Activated B cell treated with CpG ODN at 0.5 μM for 24 hours (primary cell): ENCODE results near the gene TMEM26. TPM values are rescaled to one million over a fixed set of nuclear protein-coding genes. Genes with fewer than 3 reads are reported as not detected.

Experiments used
- ATAC-seq: fragments of 200-7000 bp; cut with Tn5 transposase; one replicate; pipeline ENCODE4 v1.10.0; 2021; ENCODE audit warnings: low read depth, mild to moderate bottlenecking, moderate library complexity
- CTCF ChIA-PET: fragments of 350-600 bp; sonication (Branson Sonifier 250); formaldehyde crosslinking; loops from one replicate; lab custom pipeline; 2021; ENCODE audit warnings: antibody characterized with exemption; lab: Charles Lee
- POLR2A ChIA-PET: fragments of 350-600 bp; sonication (Branson Sonifier 250); formaldehyde crosslinking; loops from one replicate; lab custom pipeline; 2021; ENCODE audit warnings: antibody characterized with exemption; lab: Charles Lee
- DNase-seq: peaks from one replicate; pipeline ENCODE4 v3.0.0; 2022
- H3K27ac Mint-ChIP-seq: one replicate; pipeline ENCODE4 v1.8.0; 2020; ENCODE audit warnings: mixed read lengths
- H3K27me3 Mint-ChIP-seq: one replicate; pipeline ENCODE4 v1.8.0; 2021; ENCODE audit warnings: mixed read lengths
- H3K36me3 Mint-ChIP-seq: one replicate; pipeline ENCODE4 v1.8.0; 2021; ENCODE audit warnings: low read depth, mixed read lengths
- H3K4me1 Mint-ChIP-seq: one replicate; pipeline ENCODE4 v1.8.0; 2021; ENCODE audit warnings: mixed read lengths
- H3K4me3 Mint-ChIP-seq: one replicate; pipeline ENCODE4 v1.8.0; 2020; ENCODE audit warnings: mild to moderate bottlenecking, mixed read lengths
- H3K9me3 Mint-ChIP-seq: one replicate; pipeline ENCODE4 v1.8.0; 2020; ENCODE audit warnings: mixed read lengths
- intact Hi-C: fragments of 100-400 bp; cut with micrococcal nuclease; formaldehyde crosslinking; loops from one replicate; pipeline ENCODE4 v1.15.1; 2024
- total RNA-seq: library from RNA; stranded (reverse); gene quantifications from 2 replicates; pipeline ENCODE4 v1.2.3, GENCODE V29; 2022
- TF ChIP-seq, protein P1 (sequence below): fragments of 200-600 bp; IDR thresholded peaks from one replicate; pipeline ENCODE4 v1.8.0; 2022; ENCODE audit warnings: antibody characterized with exemption, mild to moderate bottlenecking

The TMEM26 gene
- total RNA-seq, 1 donor from 2014 or later = not detected

DNA sequence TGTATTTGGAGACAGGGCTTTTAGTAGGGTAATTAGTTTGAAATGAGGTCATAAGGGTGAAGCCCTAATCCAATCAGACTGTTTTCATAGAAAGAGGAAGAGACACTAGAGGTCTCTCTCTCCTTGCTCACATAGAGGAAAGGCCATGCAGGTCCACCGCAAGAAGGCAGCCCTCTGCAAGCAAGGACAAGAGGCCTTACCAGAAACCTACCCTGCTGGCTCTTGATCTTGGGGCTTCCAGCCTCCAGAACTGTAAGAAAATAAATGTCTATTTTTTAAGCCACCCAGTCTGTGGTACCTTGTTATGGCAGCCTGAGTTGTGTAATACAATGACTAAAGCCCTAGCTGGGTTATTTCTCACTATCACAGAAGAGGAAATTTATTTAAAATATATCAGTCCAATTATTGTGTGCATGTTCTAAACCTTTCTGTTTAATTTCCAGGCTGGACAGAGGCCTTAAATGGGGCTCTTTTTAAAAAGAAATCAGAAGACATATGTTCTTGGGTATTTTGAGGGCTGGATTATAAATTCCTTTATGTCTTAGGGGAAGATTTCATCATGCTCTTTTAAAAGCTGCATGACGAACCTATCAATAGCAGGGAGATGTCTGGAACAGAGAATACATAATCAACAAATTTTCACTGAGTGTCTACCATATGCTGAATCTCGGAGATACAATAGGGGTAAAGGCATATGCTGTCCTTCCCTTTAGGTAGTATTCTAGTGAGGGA, 12.9 kb upstream of the TMEM26 start:
- Mint-ChIP-seq H3K9me3 (no peaks in the 10 kb centered on the region), H3K27me3 (peaks cover under 1% of the 10 kb centered on the region), H3K4me3 (no peak overlapping the region), H3K27ac (no peak overlapping the region), H3K36me3 (no peaks in the 10 kb centered on the region), H3K4me1 (no peaks in the 10 kb centered on the region)
- ChIA-PET POLR2A (no interaction called here), CTCF (no interaction called here)
- intact Hi-C loops = no loop called here
- TF ChIP-seq, protein P1, sequence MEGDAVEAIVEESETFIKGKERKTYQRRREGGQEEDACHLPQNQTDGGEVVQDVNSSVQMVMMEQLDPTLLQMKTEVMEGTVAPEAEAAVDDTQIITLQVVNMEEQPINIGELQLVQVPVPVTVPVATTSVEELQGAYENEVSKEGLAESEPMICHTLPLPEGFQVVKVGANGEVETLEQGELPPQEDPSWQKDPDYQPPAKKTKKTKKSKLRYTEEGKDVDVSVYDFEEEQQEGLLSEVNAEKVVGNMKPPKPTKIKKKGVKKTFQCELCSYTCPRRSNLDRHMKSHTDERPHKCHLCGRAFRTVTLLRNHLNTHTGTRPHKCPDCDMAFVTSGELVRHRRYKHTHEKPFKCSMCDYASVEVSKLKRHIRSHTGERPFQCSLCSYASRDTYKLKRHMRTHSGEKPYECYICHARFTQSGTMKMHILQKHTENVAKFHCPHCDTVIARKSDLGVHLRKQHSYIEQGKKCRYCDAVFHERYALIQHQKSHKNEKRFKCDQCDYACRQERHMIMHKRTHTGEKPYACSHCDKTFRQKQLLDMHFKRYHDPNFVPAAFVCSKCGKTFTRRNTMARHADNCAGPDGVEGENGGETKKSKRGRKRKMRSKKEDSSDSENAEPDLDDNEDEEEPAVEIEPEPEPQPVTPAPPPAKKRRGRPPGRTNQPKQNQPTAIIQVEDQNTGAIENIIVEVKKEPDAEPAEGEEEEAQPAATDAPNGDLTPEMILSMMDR = no peak
- DNase-seq (no peak), ATAC-seq (no peak)

DNA sequence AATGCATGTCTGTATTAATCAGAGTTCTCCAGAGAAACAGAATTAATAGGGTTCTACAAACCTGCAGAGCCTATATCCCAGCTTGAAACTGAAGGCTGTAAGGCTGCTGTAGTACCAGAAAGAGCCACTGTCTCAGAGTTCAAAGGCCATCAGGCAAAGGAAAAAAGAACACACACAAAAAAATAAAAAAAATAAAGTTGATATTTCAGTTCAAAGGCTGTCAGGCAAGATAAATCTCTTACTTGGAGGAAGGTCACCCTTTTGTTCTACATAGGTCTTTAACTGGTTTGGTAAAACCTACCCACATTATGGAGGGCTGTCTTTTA, 12.0 kb upstream of the TMEM26 start:
- ATAC-seq (no peak), DNase-seq (no peak)
- ChIA-PET CTCF (no interaction called here), POLR2A (no interaction called here)
- H3K36me3 Mint-ChIP-seq = no peaks in the 10 kb centered on the region
- H3K27me3 Mint-ChIP-seq = peaks cover 3% of the 10 kb centered on the region
- TF ChIP-seq, protein P1 = no peak
- H3K4me1 Mint-ChIP-seq = no peaks in the 10 kb centered on the region
- H3K9me3 Mint-ChIP-seq = no peaks in the 10 kb centered on the region
- H3K4me3 Mint-ChIP-seq = no peak overlapping the region
- intact Hi-C loops = no loop called here
- H3K27ac Mint-ChIP-seq = no peak overlapping the region

DNA sequence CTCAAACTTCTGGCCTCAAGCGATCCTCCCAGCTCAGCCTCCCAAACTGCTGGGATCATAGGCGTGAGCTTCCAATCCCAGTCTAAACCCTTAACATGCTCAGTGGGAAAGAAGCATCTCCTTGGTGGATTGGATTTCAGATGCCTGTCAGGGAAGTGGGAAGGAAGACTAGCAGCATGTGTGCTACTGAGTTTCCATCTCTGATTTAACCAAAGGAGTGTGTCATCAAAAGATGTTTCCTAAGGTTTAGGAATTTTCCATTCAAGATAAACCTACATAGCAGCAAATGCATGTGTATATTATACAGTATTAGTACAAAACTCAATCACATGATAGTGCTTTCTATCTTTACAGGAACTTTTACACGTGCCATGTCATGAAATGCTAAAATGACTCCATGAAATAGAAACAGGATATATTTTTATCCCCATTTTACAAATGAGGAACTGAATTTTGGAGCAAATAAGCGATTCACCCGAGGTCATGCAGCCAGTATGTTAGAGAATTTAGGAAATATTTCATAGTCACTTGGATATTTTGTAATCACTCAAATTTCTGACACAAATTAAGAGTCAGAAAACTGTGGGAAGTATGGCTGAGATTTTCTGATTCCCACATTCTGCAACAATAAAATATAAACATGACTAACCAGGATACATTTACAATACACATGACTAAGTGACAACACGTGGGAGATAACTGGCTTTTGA, 11.4 kb upstream of the TMEM26 start:
- intact Hi-C loops = no loop called here
- Mint-ChIP-seq H3K27ac (no peak overlapping the region), H3K27me3 (peaks cover 3% of the 10 kb centered on the region), H3K36me3 (no peaks in the 10 kb centered on the region), H3K9me3 (no peaks in the 10 kb centered on the region), H3K4me1 (no peaks in the 10 kb centered on the region), H3K4me3 (no peak overlapping the region)
- DNase-seq (no peak), ATAC-seq (no peak)
- ChIA-PET POLR2A (no interaction called here), CTCF (no interaction called here)
- TF ChIP-seq, protein P1 = no peak

DNA sequence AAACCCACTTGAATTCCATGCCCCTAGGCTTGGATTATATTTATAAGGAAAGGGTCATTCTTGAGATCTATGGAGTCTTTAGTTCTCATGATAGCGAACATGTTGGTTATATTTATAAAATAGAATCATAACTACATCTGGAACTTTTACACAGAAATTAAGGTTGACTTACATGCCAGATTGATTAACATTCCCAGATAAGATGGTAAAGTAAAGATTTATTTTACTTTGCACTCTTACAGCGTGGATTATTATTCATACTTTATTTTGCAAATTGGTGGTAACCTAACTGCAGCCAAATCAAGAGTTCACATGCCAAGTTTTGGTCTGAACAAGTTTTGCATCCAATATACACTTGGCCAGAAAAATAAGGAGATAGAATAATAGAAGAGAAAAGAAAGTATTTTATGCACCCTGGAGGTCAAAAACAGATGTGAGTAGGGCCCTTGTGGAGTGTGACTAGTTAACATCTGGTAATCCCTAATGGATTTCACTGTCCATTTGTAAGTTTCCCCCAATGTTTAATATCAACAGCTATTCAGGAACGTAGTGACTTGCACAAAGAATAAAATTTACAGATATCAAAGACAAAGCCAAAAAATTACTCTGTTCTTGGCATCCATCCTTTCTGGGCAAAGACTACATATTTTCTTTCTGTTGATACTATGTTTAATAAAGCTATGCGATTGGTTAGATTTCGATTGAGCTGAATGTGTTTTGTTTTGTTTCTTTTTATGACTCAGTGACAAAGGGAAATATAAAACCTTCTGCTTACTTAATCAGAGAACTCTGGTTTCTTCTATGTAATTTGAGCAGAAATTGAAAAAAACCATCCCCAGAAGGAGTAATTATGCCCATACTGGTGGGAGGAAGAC, 10.1 kb upstream of the TMEM26 start:
- no peak overlapping the region for H3K27ac Mint-ChIP-seq
- intact Hi-C loops = no loop called here
- TF ChIP-seq, protein P1 = no peak

DNA sequence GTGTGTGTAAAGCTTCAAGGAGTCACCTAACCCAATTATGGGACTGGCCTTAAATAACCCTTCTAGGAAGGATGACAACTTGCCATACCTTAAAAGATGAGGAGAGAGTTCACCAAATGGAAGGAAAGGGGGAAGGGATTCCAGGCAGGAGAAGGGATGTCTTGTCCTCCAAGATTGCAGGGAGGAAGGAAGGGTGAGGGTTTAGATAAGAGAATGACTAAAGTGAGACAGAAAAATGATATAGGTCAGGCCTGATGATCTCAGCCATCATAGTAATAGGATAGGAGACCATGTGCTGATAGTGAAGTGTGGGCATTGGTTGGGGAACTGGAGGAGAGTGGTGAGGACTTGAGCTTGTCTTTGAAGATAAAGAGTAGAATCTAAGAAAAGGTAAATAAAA, 7.7 kb upstream of the TMEM26 start:
- POLR2A ChIA-PET = no interaction called here
- Mint-ChIP-seq H3K9me3 (no peaks in the 10 kb centered on the region), H3K36me3 (no peaks in the 10 kb centered on the region), H3K27me3 (peaks cover 7% of the 10 kb centered on the region), H3K4me3 (no peak overlapping the region), H3K4me1 (no peaks in the 10 kb centered on the region), H3K27ac (no peak overlapping the region)
- CTCF ChIA-PET = no interaction called here
- TF ChIP-seq, protein P1 = no peak
- intact Hi-C loops = no loop called here
- DNase-seq (no peak), ATAC-seq (no peak)

More for the DNA sequence above, 10.1 kb upstream of the TMEM26 start:
- Mint-ChIP-seq H3K36me3 (no peaks in the 10 kb centered on the region), H3K9me3 (no peaks in the 10 kb centered on the region), H3K4me3 (no peak overlapping the region), H3K27me3 (peaks cover 3% of the 10 kb centered on the region), H3K4me1 (no peaks in the 10 kb centered on the region)
- POLR2A ChIA-PET = no interaction called here
- CTCF ChIA-PET = no interaction called here
- DNase-seq (no peak), ATAC-seq (no peak)
